HG03139 (cell line): ENCODE results near the gene BANF2.
"Not testable (repeated sequence)": the region's sequence is repeated elsewhere in the genome, so short reads cannot be mapped to it uniquely, and the experiment has no call there.

Source experiments
- ATAC-seq: cut with Tn5 transposase; IDR thresholded peaks from one replicate; pipeline ENCODE4 v1.9.1; 2021; ENCODE audit not compliant: unreplicated experiment

The BANF2 gene

GRCh38 chr20:17682103-17682888 is 17.5 kb upstream of the BANF2 start, which contains the start of gene RRBP1:
Gene RRBP1 (minus strand): TSS chr20:17682242. CDS start chr20:17660507, 21,735 bp downstream.
- peak; percentile 86 for ATAC-seq

GRCh38 chr20:17682889-17683198 is 16.9 kb upstream of the BANF2 start:
- no peak for ATAC-seq

GRCh38 chr20:17683218-17684076 is 16.3 kb upstream of the BANF2 start:
- ATAC-seq, result no peak

GRCh38 chr20:17684077-17684888 is 15.5 kb upstream of the BANF2 start:
- ATAC-seq, result no peak

- no peak for ATAC-seq
Measured at GRCh38 chr20:17685168-17685567, 14.6 kb upstream of the BANF2 start.

GRCh38 chr20:17687800-17688199 is 12.0 kb upstream of the BANF2 start:
- no peak for ATAC-seq

GRCh38 chr20:17688965-17689364 is 10.8 kb upstream of the BANF2 start:
- no peak for ATAC-seq

- no peak for ATAC-seq
Measured at GRCh38 chr20:17690144-17690543, 9.6 kb upstream of the BANF2 start.

GRCh38 chr20:17691758-17692157 is 8.0 kb upstream of the BANF2 start:
- ATAC-seq, result no peak

- ATAC-seq, result no peak
Measured at GRCh38 chr20:17693444-17694001, 6.2 kb upstream of the BANF2 start.

- no peak for ATAC-seq
Measured at GRCh38 chr20:17694767-17695166, 5.0 kb upstream of the BANF2 start.

- no peak for ATAC-seq
Measured at GRCh38 chr20:17696287-17696686, 3.5 kb upstream of the BANF2 start.

GRCh38 chr20:17697171-17697570 is 2.6 kb upstream of the BANF2 start:
- no peak for ATAC-seq

- no peak for ATAC-seq
Measured at GRCh38 chr20:17698384-17698783, 1.4 kb upstream of the BANF2 start.

GRCh38 chr20:17700637-17701036 is 871 bp downstream of the BANF2 start:
- no peak for ATAC-seq

- no peak for ATAC-seq
Measured at GRCh38 chr20:17701826-17702225, 2.1 kb downstream of the BANF2 start.

- ATAC-seq, result no peak
Measured at GRCh38 chr20:17704589-17705317, 5.0 kb downstream of the BANF2 start.

- no peak for ATAC-seq
Measured at GRCh38 chr20:17705916-17706315, 6.2 kb downstream of the BANF2 start.

GRCh38 chr20:17706632-17707031 is 6.9 kb downstream of the BANF2 start:
- ATAC-seq, result no peak

GRCh38 chr20:17707951-17708350 is 8.2 kb downstream of the BANF2 start:
- ATAC-seq, result not testable (repeated sequence)
